H9 (cell line): ENCODE measurements around the gene CEP131. TPM values are rescaled to one million over a fixed set of nuclear protein-coding genes. Genes with fewer than 3 reads are reported as not detected.

Source experiments
- DNase-seq: peaks from one replicate; pipeline ENCODE4 v3.0.0-alpha.2; 2017
- H2AFZ ChIP-seq: one replicate; pipeline ENCODE4 v1.6.1; 2013; ENCODE audit warnings: mild to moderate bottlenecking, low read length, control low read depth, moderate library complexity
- H2AK5ac ChIP-seq: 2 replicates; pipeline ENCODE4 v1.6.1; 2013; ENCODE audit warnings: low read length, control low read depth, mixed read lengths; ENCODE audit not compliant: insufficient read length
- H2BK120ac ChIP-seq: one replicate; pipeline ENCODE4 v1.6.1; 2013; ENCODE audit warnings: low read depth, mild to moderate bottlenecking, low read length, control low read depth, inconsistent platforms; ENCODE audit not compliant: poor library complexity, severe bottlenecking
- H2BK12ac ChIP-seq: 2 replicates; pipeline ENCODE4 v1.6.1; 2013; ENCODE audit warnings: low read length, control low read depth, mixed read lengths, low read depth; ENCODE audit not compliant: insufficient read length
- H2BK15ac ChIP-seq: 2 replicates; pipeline ENCODE4 v1.6.1; 2013; ENCODE audit warnings: low read depth, low read length, control low read depth
- H2BK20ac ChIP-seq: one replicate; pipeline ENCODE4 v1.6.1; 2013; ENCODE audit warnings: low read depth, mild to moderate bottlenecking, low read length, control low read depth, inconsistent platforms; ENCODE audit not compliant: poor library complexity, severe bottlenecking
- H2BK5ac ChIP-seq: 2 replicates; pipeline ENCODE4 v1.6.1; 2013; ENCODE audit warnings: low read length, control low read depth, mixed read lengths; ENCODE audit not compliant: insufficient read length
- H3K14ac ChIP-seq: 2 replicates; pipeline ENCODE4 v1.6.1; 2013; ENCODE audit warnings: low read length, control low read depth; ENCODE audit not compliant: insufficient read depth
- H3K18ac ChIP-seq: 2 replicates; pipeline ENCODE4 v1.6.1; 2013; ENCODE audit warnings: low read depth, mild to moderate bottlenecking, mixed read lengths, low read length, control low read depth; ENCODE audit not compliant: insufficient read length
- H3K23ac ChIP-seq: 2 replicates; pipeline ENCODE4 v1.6.1; 2013; ENCODE audit warnings: low read length, control low read depth, mixed read lengths, low read depth; ENCODE audit not compliant: insufficient read length
- H3K23me2 ChIP-seq: 2 replicates; pipeline ENCODE4 v1.6.1; 2013; ENCODE audit warnings: low read depth, mild to moderate bottlenecking, mixed read lengths, low read length, control low read depth; ENCODE audit not compliant: insufficient read length, poor library complexity, severe bottlenecking
- H3K27ac ChIP-seq: 2 replicates; pipeline ENCODE4 v1.5.1; 2013; ENCODE audit warnings: low read length, control low read depth, mixed read lengths, low read depth; ENCODE audit not compliant: insufficient read length
- H3K27me3 ChIP-seq: 2 replicates; pipeline ENCODE4 v1.6.1; 2013; ENCODE audit warnings: low read length, control low read depth, inconsistent platforms; ENCODE audit not compliant: insufficient read depth
- H3K4ac ChIP-seq: 2 replicates; pipeline ENCODE4 v1.6.1; 2013; ENCODE audit warnings: low read depth, mild to moderate bottlenecking, control low read depth, inconsistent platforms, low read length, moderate library complexity
- H3K4me1 ChIP-seq: 2 replicates; pipeline ENCODE4 v1.6.1; 2013; ENCODE audit warnings: low read length, control low read depth, inconsistent platforms; ENCODE audit not compliant: insufficient read depth
- H3K4me2 ChIP-seq: 2 replicates; pipeline ENCODE4 v1.6.1; 2013; ENCODE audit warnings: low read length, control low read depth, mixed read lengths; ENCODE audit not compliant: insufficient read length, insufficient read depth
- H3K56ac ChIP-seq: 2 replicates; pipeline ENCODE4 v1.6.1; 2013; ENCODE audit warnings: low read depth, mild to moderate bottlenecking, mixed read lengths, low read length, control low read depth; ENCODE audit not compliant: insufficient read length
- H3K79me1 ChIP-seq: 2 replicates; pipeline ENCODE4 v1.6.1; 2013; ENCODE audit warnings: low read depth, mild to moderate bottlenecking, moderate library complexity, low read length, control low read depth, inconsistent platforms; ENCODE audit not compliant: insufficient read depth, poor library complexity, severe bottlenecking
- H3K79me2 ChIP-seq: 2 replicates; pipeline ENCODE4 v1.6.1; 2013; ENCODE audit warnings: low read length, control low read depth, inconsistent platforms; ENCODE audit not compliant: insufficient read depth
- H3K9ac ChIP-seq: 2 replicates; pipeline ENCODE4 v1.6.1; 2013; ENCODE audit warnings: low read length, control low read depth, mixed read lengths; ENCODE audit not compliant: insufficient read length; ENCODE audit errors: extremely low read depth
- H3K9me3 ChIP-seq: one replicate; pipeline ENCODE4 v1.6.1; 2013; ENCODE audit warnings: low read depth, low read length, inconsistent platforms; ENCODE audit not compliant: control insufficient read depth
- H3T11ph ChIP-seq: one replicate; pipeline ENCODE4 v1.6.1; 2013; ENCODE audit warnings: mild to moderate bottlenecking, low read length, control low read depth, inconsistent platforms
- H4K20me1 ChIP-seq: one replicate; pipeline ENCODE4 v1.6.1; 2013; ENCODE audit not compliant: control insufficient read depth, insufficient read length, insufficient read depth
- H4K5ac ChIP-seq: 2 replicates; pipeline ENCODE4 v1.6.1; 2013; ENCODE audit warnings: low read depth, mild to moderate bottlenecking, mixed read lengths, low read length, control low read depth; ENCODE audit not compliant: insufficient read length
- H4K8ac ChIP-seq: replicated peaks from 2 replicates; pipeline ENCODE4 v1.6.1; 2013; ENCODE audit warnings: low read length, control low read depth, mixed read lengths, low read depth; ENCODE audit not compliant: insufficient read length
- H4K91ac ChIP-seq: 2 replicates; pipeline ENCODE4 v1.6.1; 2013; ENCODE audit warnings: low read depth, mild to moderate bottlenecking, moderate library complexity, mixed read lengths, low read length, control low read depth; ENCODE audit not compliant: insufficient read length
- H3K27ac Mint-ChIP-seq, 3 experiments: 2 replicates in 2 of 3; 3 replicates in 1 of 3; pipeline ENCODE4 v1.8.0; 2020 to 2021; ENCODE audit warnings: mixed read lengths in 3 of 3, mild to moderate bottlenecking in 1 of 3, moderate library complexity in 1 of 3
- H3K27me3 Mint-ChIP-seq: 2 replicates; pipeline ENCODE4 v1.8.0; 2021; ENCODE audit warnings: low read depth, mild to moderate bottlenecking, moderate library complexity, mixed read lengths
- H3K36me3 Mint-ChIP-seq, 3 experiments: 2 replicates in 2 of 3; 3 replicates in 1 of 3; pipeline ENCODE4 v1.8.0; 2020 to 2021; ENCODE audit warnings: low read depth in 3 of 3, mixed read lengths in 3 of 3; ENCODE audit not compliant: insufficient read depth in 1 of 3
- H3K4me1 Mint-ChIP-seq, 2 experiments: 2 replicates each; pipeline ENCODE4 v1.8.0; 2020; ENCODE audit warnings: mixed read lengths in 2 of 2
- H3K4me3 Mint-ChIP-seq, 2 experiments: 2 replicates in 1 of 2; 3 replicates in 1 of 2; pipeline ENCODE4 v1.8.0; 2020 to 2021; ENCODE audit warnings: mild to moderate bottlenecking in 2 of 2, mixed read lengths in 2 of 2, moderate library complexity in 1 of 2
- H3K9me3 Mint-ChIP-seq, 2 experiments: 2 replicates in 1 of 2; 3 replicates in 1 of 2; pipeline ENCODE4 v1.8.0; 2020; ENCODE audit warnings: mild to moderate bottlenecking in 2 of 2, mixed read lengths in 2 of 2, moderate library complexity in 1 of 2
- CTCF ChIP-seq: fragments of 200-600 bp; sonication (generic); conservative IDR thresholded peaks from 3 replicates; pipeline ENCODE4 v1.8.0; 2021; ENCODE audit warnings: antibody characterized with exemption, mild to moderate bottlenecking
- WGBS: extraction: QIAGEN DNeasy Blood & Tissue Kit; methylation state at CpG from one replicate; pipeline ENCODE4 v1.1.7; 2013; ENCODE audit warnings: missing lambda C conversion rate, low lambda C conversion rate, mixed read lengths; ENCODE audit not compliant: insufficient read length; ENCODE audit errors: extremely low coverage; 5-methylcytosine and 5-hydroxymethylcytosine counted together
- total RNA-seq: library from RNA; stranded (reverse); gene quantifications from 2 replicates; pipeline ENCODE4 v1.2.1, GENCODE V29; 2021

The CEP131 gene
- total RNA-seq, 1 experiment from 2014 or later: 16.3 TPM

GRCh38 chr17:81143200-81143527 is 79.6 kb downstream of the CEP131 start:
- H3K4me3 Mint-ChIP-seq: no peak overlapping the region

More at GRCh38 chr17:81143200-81143527, 79.6 kb downstream of the CEP131 start:
- Histone ChIP-seq H4K8ac (no peak overlapping the region), H4K5ac (no peak overlapping the region), H2BK15ac (no peak overlapping the region), H2AK5ac (no peak overlapping the region), H3T11ph (no peak overlapping the region), H4K20me1 (no peaks in the 10 kb centered on the region), H4K91ac (no peak overlapping the region), H2BK20ac (no peak overlapping the region), H3K27me3 (no peaks in the 10 kb centered on the region), H3K9me3 (no peaks in the 10 kb centered on the region), H3K79me1 (no peaks in the 10 kb centered on the region), H3K23me2 (no peaks in the 10 kb centered on the region), H3K23ac (no peak overlapping the region), H2AFZ (no peak overlapping the region), H3K4me1 (no peaks in the 10 kb centered on the region), H3K79me2 (no peaks in the 10 kb centered on the region), H2BK120ac (no peak overlapping the region), H2BK5ac (no peak overlapping the region), H2BK12ac (no peak overlapping the region), H3K4me2 (no peak overlapping the region), H3K14ac (no peak overlapping the region), H3K27ac (no peak overlapping the region), H3K9ac (no peak overlapping the region), H3K56ac (no peak overlapping the region), H3K4ac (no peak overlapping the region), H3K18ac (no peak overlapping the region)
- no peak for TF ChIP-seq CTCF
- H3K36me3 Mint-ChIP-seq: peaks cover 0 to 3% (median 0%) of the 10 kb centered on the region in 3 experiments; a peak in 3 of 7 replicates
- H3K9me3 Mint-ChIP-seq: peaks cover 10 to 11% of the 10 kb centered on the region in 2 experiments
- no peak for DNase-seq
- H3K27ac Mint-ChIP-seq: no peak overlapping the region
- no CpG with 5 or more reads among the region's 11 CpGs for WGBS
- H3K4me1 Mint-ChIP-seq: peaks cover 2 to 10% of the 10 kb centered on the region in 2 experiments; a peak in 2 of 4 replicates
- H3K27me3 Mint-ChIP-seq: peaks cover 1% of the 10 kb centered on the region
